Smooth muscle cell (in vitro differentiated cells): ENCODE measurements around the gene TRIM65. TPM values are rescaled to one million over a fixed set of nuclear protein-coding genes. Genes with fewer than 3 reads are reported as not detected.
"Not testable (repeated sequence)": the region's sequence is repeated elsewhere in the genome, so short reads cannot be mapped to it uniquely, and the experiment has no call there.

ENCODE experiments used
- DNase-seq: peaks from one replicate; lab custom pipeline; 2025; ENCODE audit not compliant: unreplicated experiment; lab: John Stamatoyannopoulos, UW
- H2AFZ ChIP-seq: fragments of 200-600 bp; sonication (generic); 2 replicates; pipeline ENCODE4 v1.6.0; 2016; ENCODE audit warnings: antibody characterized with exemption, low read depth, mild to moderate bottlenecking
- H3F3A ChIP-seq: fragments of 200-600 bp; sonication (generic); 2 replicates; pipeline ENCODE4 v1.6.0; 2017; ENCODE audit warnings: antibody characterized with exemption, low read depth
- H3K27ac ChIP-seq: fragments of 200-600 bp; sonication (generic); 2 replicates; pipeline ENCODE4 v1.5.1; 2016; ENCODE audit warnings: low read depth, mild to moderate bottlenecking
- H3K27me3 ChIP-seq: fragments of 200-600 bp; sonication (generic); 2 replicates; pipeline ENCODE4 v1.6.1; 2016; ENCODE audit warnings: low read depth, mild to moderate bottlenecking
- H3K36me3 ChIP-seq: fragments of 200-600 bp; sonication (generic); 2 replicates; pipeline ENCODE4 v1.5.1; 2016; ENCODE audit warnings: low read depth
- H3K4me1 ChIP-seq: fragments of 200-600 bp; sonication (generic); 2 replicates; pipeline ENCODE4 v1.5.1; 2016; ENCODE audit warnings: low read depth
- H3K4me2 ChIP-seq: fragments of 200-600 bp; sonication (generic); 2 replicates; pipeline ENCODE4 v1.6.0; 2016; ENCODE audit warnings: mild to moderate bottlenecking
- H3K4me3 ChIP-seq: fragments of 200-600 bp; sonication (generic); 2 replicates; pipeline ENCODE4 v1.5.1; 2016; ENCODE audit warnings: mild to moderate bottlenecking
- H3K79me2 ChIP-seq: fragments of 200-600 bp; sonication (generic); 2 replicates; pipeline ENCODE4 v1.6.0; 2016; ENCODE audit warnings: low read depth, mild to moderate bottlenecking
- H3K9ac ChIP-seq: fragments of 200-600 bp; sonication (generic); 2 replicates; pipeline ENCODE4 v1.6.0; 2016; ENCODE audit warnings: low read depth
- H3K9me3 ChIP-seq: fragments of 200-600 bp; sonication (generic); replicated peaks from 2 replicates; pipeline ENCODE4 v1.5.1; 2016; ENCODE audit warnings: low read depth
- H4K20me1 ChIP-seq: fragments of 200-600 bp; sonication (generic); 2 replicates; pipeline ENCODE4 v1.6.0; 2016; ENCODE audit warnings: low read depth
- WGBS: methylation state at CpG from one replicate; pipeline ENCODE4 v1.1.7; 2016; ENCODE audit warnings: low lambda C conversion rate; 5-methylcytosine and 5-hydroxymethylcytosine counted together
- polyA plus RNA-seq: library from polyadenylated mRNA; unstranded; fragments of >200 nt; fragmentation: Nextera tagmentation; extraction: Ambion mirVana; gene quantifications from 2 replicates; pipeline ENCODE4 v1.2.1, GENCODE V29; 2016
- total RNA-seq: library from RNA; depleted of rRNA; stranded (reverse); fragments of >200 nt; gene quantifications from 2 replicates; pipeline ENCODE4 v1.2.3, GENCODE V29; 2014
- TF ChIP-seq, protein P1 (sequence below): fragments of 200-600 bp; sonication (generic); IDR thresholded peaks from 2 replicates; pipeline ENCODE4 v1.5.1; 2017; ENCODE audit warnings: borderline replicate concordance, mild to moderate bottlenecking, antibody characterized with exemption; ENCODE audit not compliant: insufficient read depth, poor library complexity, severe bottlenecking

TRIM65 gene
- total and polyA plus RNA-seq, 2 experiments from 2014 or later, result 13.3 to 17.4 TPM

DNA sequence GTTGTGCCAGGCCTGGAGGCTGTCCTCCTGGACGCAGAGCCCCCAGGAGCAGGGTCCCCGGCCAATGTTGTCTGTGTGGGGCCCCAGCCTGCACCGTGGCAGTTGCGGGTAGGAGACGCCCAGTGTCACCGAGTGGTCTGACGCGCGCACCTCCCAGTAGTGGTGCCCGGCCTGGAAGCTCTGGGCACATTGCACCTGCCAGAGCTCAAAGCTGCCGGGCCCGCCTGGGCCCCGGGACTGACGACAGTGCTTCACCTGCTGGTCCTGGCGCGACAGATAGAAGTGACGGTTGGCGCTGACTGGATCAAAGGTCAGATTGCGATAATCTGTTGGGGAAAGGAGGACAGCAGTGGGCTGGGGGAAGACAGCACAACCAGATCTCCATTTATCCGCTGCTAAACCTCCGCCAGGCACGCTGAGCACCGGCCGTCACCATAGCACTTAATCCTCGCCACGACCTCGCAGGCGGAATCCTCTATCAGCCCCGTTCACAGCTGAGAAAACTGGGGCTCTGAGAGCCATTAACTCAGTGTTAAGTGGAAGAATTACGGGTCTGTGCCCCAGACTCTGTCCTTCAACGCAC lies 5.6 kb downstream of the TRIM65 start:
- H3K4me1 ChIP-seq, result peaks cover 13% of the 10 kb centered on the region
- 93% methylated on average over 31 of the region's 31 CpGs for WGBS
- no peak overlapping the region for H3K4me2 ChIP-seq
- no peak overlapping the region for H3K27ac ChIP-seq
- no peaks in the 10 kb centered on the region for H3F3A ChIP-seq
- no peaks in the 10 kb centered on the region for H3K9me3 ChIP-seq
- no peak overlapping the region for H3K4me3 ChIP-seq
- H3K79me2 ChIP-seq, result peaks cover 9% of the 10 kb centered on the region
- H3K9ac ChIP-seq, result no peak overlapping the region
- peaks cover 5% of the 10 kb centered on the region for H4K20me1 ChIP-seq
- no peak overlapping the region for H2AFZ ChIP-seq
- TF ChIP-seq, protein P1, sequence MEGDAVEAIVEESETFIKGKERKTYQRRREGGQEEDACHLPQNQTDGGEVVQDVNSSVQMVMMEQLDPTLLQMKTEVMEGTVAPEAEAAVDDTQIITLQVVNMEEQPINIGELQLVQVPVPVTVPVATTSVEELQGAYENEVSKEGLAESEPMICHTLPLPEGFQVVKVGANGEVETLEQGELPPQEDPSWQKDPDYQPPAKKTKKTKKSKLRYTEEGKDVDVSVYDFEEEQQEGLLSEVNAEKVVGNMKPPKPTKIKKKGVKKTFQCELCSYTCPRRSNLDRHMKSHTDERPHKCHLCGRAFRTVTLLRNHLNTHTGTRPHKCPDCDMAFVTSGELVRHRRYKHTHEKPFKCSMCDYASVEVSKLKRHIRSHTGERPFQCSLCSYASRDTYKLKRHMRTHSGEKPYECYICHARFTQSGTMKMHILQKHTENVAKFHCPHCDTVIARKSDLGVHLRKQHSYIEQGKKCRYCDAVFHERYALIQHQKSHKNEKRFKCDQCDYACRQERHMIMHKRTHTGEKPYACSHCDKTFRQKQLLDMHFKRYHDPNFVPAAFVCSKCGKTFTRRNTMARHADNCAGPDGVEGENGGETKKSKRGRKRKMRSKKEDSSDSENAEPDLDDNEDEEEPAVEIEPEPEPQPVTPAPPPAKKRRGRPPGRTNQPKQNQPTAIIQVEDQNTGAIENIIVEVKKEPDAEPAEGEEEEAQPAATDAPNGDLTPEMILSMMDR, result no peak
- DNase-seq, result no peak
- H3K27me3 ChIP-seq, result no peaks in the 10 kb centered on the region
- no peaks in the 10 kb centered on the region for H3K36me3 ChIP-seq

DNA sequence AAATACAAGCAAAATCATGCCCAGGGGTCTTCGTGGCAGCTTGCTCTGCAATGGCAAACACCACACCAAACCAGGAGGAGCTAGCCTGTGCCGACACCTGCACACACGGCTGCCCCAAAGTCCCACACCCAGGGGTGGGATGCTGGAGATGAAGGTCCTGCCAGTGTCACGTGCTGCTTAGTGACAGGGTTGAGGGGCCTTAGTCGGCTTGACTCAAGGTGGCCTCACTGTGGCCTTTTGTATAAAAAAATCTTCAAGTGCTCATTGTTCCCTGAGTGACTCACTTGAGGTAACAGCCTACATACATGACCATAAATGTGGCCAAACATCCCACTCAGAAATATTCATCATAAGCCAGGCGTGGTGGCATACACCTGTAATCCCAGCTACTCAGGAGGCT lies 7.3 kb downstream of the TRIM65 start:
- Histone ChIP-seq H3K9me3 (no peaks in the 10 kb centered on the region), H3K4me3 (no peak overlapping the region), H3K4me2 (no peak overlapping the region), H4K20me1 (peaks cover 5% of the 10 kb centered on the region), H2AFZ (no peak overlapping the region), H3K27me3 (no peaks in the 10 kb centered on the region), H3K9ac (no peak overlapping the region), H3K4me1 (no peaks in the 10 kb centered on the region), H3K36me3 (no peaks in the 10 kb centered on the region), H3K27ac (no peak overlapping the region), H3K79me2 (no peaks in the 10 kb centered on the region), H3F3A (no peaks in the 10 kb centered on the region)
- 91% methylated on average over 6 of the region's 6 CpGs for WGBS
- no peak for DNase-seq
- TF ChIP-seq, protein P1, result no peak

DNA sequence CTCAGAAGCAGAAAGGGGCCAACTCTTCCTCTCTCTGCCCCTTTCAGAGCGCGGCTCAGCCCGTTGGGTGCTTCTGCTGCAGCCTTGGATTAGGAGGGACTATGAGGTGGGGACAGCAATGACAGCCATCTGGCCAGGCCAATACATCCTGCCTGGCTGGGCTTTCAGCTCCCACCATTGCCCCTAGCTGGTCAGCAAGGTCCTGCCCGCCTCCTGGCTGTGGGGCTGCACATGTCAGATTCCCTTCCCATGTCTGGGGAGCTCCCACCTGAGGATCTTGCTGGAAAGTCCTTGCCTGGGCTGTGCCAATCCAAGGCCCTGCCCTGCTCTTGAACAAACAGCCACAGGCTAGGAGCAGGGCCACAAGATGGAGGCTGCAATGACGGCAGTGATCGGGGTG lies 8.3 kb downstream of the TRIM65 start:
- Histone ChIP-seq H3F3A (no peaks in the 10 kb centered on the region), H3K4me3 (no peak overlapping the region), H3K9me3 (no peaks in the 10 kb centered on the region), H3K36me3 (no peaks in the 10 kb centered on the region), H3K4me2 (no peak overlapping the region), H3K27me3 (no peaks in the 10 kb centered on the region), H4K20me1 (peaks cover 5% of the 10 kb centered on the region), H2AFZ (no peak overlapping the region), H3K9ac (no peak overlapping the region), H3K4me1 (no peaks in the 10 kb centered on the region), H3K79me2 (no peaks in the 10 kb centered on the region), H3K27ac (no peak overlapping the region)
- no peak for DNase-seq
- TF ChIP-seq, protein P1, result no peak
- 86% methylated on average over 6 of the region's 6 CpGs for WGBS

DNA sequence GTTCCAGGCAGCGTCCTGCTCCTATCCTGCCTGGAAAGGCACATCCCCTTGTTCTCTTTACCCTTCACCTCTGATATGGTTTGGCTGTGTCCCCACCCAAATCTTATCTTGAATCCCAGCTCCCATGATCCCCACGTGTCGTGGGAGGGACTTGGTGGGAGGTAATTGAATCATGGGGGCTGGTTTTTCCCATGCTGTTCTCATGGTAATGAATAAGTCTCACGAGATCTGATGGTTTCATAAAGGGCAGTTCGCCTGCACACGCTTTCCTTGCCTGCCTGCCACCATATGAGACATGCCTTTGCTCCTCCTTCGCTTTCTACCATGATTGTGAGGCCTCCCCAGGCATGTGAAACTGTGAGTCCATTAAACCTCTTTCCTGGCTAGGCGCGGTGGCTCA lies 10.9 kb downstream of the TRIM65 start:
- not testable (repeated sequence) for H3F3A ChIP-seq, H3K4me1 ChIP-seq, H3K4me2 ChIP-seq, H3K9ac ChIP-seq, H3K9me3 ChIP-seq, H3K27me3 ChIP-seq, H3K79me2 ChIP-seq, H3K4me3 ChIP-seq, H3K36me3 ChIP-seq, H4K20me1 ChIP-seq, H3K27ac ChIP-seq, H2AFZ ChIP-seq, DNase-seq
- 93% methylated on average over 9 of the region's 9 CpGs for WGBS
